ENCODE measurements around the gene ANO7.

ANO7 gene, protein sequence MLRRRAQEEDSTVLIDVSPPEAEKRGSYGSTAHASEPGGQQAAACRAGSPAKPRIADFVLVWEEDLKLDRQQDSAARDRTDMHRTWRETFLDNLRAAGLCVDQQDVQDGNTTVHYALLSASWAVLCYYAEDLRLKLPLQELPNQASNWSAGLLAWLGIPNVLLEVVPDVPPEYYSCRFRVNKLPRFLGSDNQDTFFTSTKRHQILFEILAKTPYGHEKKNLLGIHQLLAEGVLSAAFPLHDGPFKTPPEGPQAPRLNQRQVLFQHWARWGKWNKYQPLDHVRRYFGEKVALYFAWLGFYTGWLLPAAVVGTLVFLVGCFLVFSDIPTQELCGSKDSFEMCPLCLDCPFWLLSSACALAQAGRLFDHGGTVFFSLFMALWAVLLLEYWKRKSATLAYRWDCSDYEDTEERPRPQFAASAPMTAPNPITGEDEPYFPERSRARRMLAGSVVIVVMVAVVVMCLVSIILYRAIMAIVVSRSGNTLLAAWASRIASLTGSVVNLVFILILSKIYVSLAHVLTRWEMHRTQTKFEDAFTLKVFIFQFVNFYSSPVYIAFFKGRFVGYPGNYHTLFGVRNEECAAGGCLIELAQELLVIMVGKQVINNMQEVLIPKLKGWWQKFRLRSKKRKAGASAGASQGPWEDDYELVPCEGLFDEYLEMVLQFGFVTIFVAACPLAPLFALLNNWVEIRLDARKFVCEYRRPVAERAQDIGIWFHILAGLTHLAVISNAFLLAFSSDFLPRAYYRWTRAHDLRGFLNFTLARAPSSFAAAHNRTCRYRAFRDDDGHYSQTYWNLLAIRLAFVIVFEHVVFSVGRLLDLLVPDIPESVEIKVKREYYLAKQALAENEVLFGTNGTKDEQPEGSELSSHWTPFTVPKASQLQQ

GRCh38 chr2:241188361-241189092 lies at the start of gene ANO7:
Gene ANO7 (plus strand): TSS chr2:241188677. CDS start chr2:241190064, 1,387 bp downstream.
- in situ Hi-C loops (cut with MboI; ENCODE audit: low sequenced_read_pairs) = no loop called here

GRCh38 chr2:241139531-241140444 lies 48.7 kb upstream of the ANO7 start:
- in situ Hi-C loops (cut with MboI; ENCODE audit: low sequenced_read_pairs) = no loop called here

- in situ Hi-C loops (cut with MboI; ENCODE audit: low sequenced_read_pairs) = no loop called here
These were observed 48.0 kb upstream of the ANO7 start for GRCh38 chr2:241140445-241140840.

GRCh38 chr2:241141214-241141770 lies 47.2 kb upstream of the ANO7 start:
- in situ Hi-C loops (cut with MboI; ENCODE audit: low sequenced_read_pairs) = no loop called here

- in situ Hi-C loops (cut with MboI; ENCODE audit: low sequenced_read_pairs) = no loop called here
These were observed 46.4 kb upstream of the ANO7 start for GRCh38 chr2:241142063-241142462.

- in situ Hi-C loops (cut with MboI; ENCODE audit: low sequenced_read_pairs) = no loop called here
These were observed 45.9 kb upstream of the ANO7 start for GRCh38 chr2:241142593-241142992.

DNA sequence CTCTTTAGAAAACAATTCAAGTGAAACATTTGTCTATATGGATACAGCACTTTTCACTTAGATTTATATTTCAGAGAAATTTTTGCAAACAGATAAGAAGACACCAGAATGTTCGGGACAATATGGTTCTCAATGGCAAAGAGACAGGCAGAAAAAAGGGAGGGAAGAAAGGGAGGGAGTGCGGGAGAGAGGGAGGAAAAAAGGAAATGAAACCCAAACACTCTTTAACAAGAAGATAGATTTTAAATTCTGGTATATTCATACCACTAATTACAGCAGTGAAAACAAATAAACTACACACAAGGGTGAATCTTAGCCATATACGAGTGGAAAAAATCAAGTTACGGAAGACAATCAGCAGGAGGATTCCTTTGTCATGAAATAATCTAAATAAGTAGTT lies 42.2 kb upstream of the ANO7 start:
- in situ Hi-C loops (cut with MboI; ENCODE audit: low sequenced_read_pairs) = no loop called here

GRCh38 chr2:241147336-241147735 lies 41.1 kb upstream of the ANO7 start:
- in situ Hi-C loops (cut with MboI; ENCODE audit: low sequenced_read_pairs) = no loop called here

- in situ Hi-C loops (cut with MboI; ENCODE audit: low sequenced_read_pairs) = no loop called here
These were observed 40.2 kb upstream of the ANO7 start for GRCh38 chr2:241148239-241148638.

DNA sequence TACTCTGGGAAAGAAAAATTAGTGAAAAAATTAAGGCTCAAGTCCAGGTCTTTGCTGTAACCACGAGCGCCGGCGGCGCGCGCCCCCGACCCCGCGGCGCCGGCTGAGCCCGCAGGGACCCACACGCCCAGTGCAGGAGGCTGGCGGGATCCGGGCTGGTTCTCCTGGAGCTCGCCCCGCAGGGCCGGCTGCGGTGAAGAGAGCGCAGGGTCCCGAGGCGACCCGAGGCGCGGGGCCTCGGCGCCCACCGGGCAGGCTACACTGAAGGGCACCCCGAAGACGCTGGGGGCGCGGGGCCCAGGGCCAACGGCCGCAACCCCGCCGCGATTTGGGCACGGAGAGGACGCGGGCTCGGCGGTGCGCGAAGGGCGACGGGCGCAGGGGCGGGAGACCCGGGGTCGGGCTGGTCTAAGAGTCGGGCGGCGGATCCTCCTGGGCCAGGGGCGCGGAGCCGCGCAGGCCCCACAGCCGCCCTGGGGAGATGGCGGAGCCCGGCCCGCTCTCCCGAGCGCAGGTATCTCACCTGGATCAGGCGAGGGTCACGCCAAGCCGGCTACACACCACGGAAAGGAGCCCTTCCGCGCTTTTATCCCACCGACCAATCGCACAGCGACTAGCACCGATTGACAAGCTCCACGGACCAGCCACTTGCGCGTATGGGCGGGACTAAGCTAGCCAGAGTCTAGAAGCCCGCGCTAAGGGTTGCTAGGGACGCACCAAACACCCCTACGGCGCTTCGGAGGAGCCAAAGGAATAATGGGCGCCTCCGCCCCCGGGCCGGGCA lies 39.4 kb upstream of the ANO7 start, which contains the start of gene PASK:
Gene PASK (minus strand): TSS at position 582 of the 784 bp plus-strand sequence. CDS start 6,440 bp downstream, outside the sequence.
- in situ Hi-C loops (cut with MboI; ENCODE audit: low sequenced_read_pairs) = no loop called here

GRCh38 chr2:241149675-241149924 lies 38.9 kb upstream of the ANO7 start:
- in situ Hi-C loops (cut with MboI; ENCODE audit: low sequenced_read_pairs) = no loop called here

- in situ Hi-C loops (cut with MboI; ENCODE audit: low sequenced_read_pairs) = no loop called here
These were observed 38.4 kb upstream of the ANO7 start, which contains the start of gene PPP1R7 for GRCh38 chr2:241149925-241150659. Gene PPP1R7 (plus strand): TSS chr2:241150467. CDS start chr2:241150496, 29 bp downstream.

GRCh38 chr2:241150660-241151530 lies 37.6 kb upstream of the ANO7 start:
- in situ Hi-C loops (cut with MboI; ENCODE audit: low sequenced_read_pairs) = no loop called here

- in situ Hi-C loops (cut with MboI; ENCODE audit: low sequenced_read_pairs) = no loop called here
These were observed 36.4 kb upstream of the ANO7 start for GRCh38 chr2:241151934-241152660.

GRCh38 chr2:241153616-241154015 lies 34.9 kb upstream of the ANO7 start:
- in situ Hi-C loops (cut with MboI; ENCODE audit: low sequenced_read_pairs) = no loop called here

GRCh38 chr2:241154915-241155314 lies 33.6 kb upstream of the ANO7 start:
- in situ Hi-C loops (cut with MboI; ENCODE audit: low sequenced_read_pairs) = no loop called here

GRCh38 chr2:241155936-241156335 lies 32.5 kb upstream of the ANO7 start:
- in situ Hi-C loops (cut with MboI; ENCODE audit: low sequenced_read_pairs) = no loop called here
